Endothelial cell of umbilical vein (primary cell): ENCODE data around the gene KDM4B.
"Not testable (repeated sequence)": the region's sequence is repeated elsewhere in the genome, so short reads cannot be mapped to it uniquely, and the experiment has no call there.

Source experiments
- EZH2 ChIP-seq: IDR thresholded peaks from 2 replicates; pipeline ENCODE4 v1.6.1; 2012; ENCODE audit warnings: borderline replicate concordance, low read depth, mild to moderate bottlenecking, moderate library complexity, low read length, inconsistent platforms; ENCODE audit not compliant: severe bottlenecking
- JUN ChIP-seq: IDR thresholded peaks from 2 replicates; pipeline ENCODE4 v1.6.1; 2011; ENCODE audit warnings: borderline replicate concordance, low read depth; ENCODE audit not compliant: insufficient read length, insufficient read depth
- MYC ChIP-seq: IDR thresholded peaks from one replicate; pipeline ENCODE4 v1.6.1; 2011; ENCODE audit warnings: mild to moderate bottlenecking, low read depth, low read length
- POLR2A ChIP-seq: IDR thresholded peaks from 2 replicates; pipeline ENCODE4 v1.6.1; 2012; ENCODE audit warnings: low read depth, mild to moderate bottlenecking, control low read depth, low read length
- POLR2AphosphoS5 ChIP-seq: IDR thresholded peaks from 2 replicates; pipeline ENCODE4 v1.6.1; 2012; ENCODE audit warnings: low read depth, mild to moderate bottlenecking, control low read depth, low read length, moderate library complexity; ENCODE audit not compliant: insufficient read depth
- TF ChIP-seq, protein P1 (sequence below), 2 donors: IDR thresholded peaks; 1 replicate in 1 of 2; 2 replicates in 1 of 2; pipeline ENCODE4 v1.5.1; 2011; ENCODE audit warnings: low read length in 2 of 2, mild to moderate bottlenecking in 2 of 2, moderate library complexity in 2 of 2, control low read depth in 1 of 2, inconsistent platforms in 1 of 2, low read depth in 1 of 2; ENCODE audit not compliant: insufficient read depth in 1 of 2; ENCODE audit errors: extremely low read depth in 1 of 2
- TF ChIP-seq, protein P2 (sequence below): IDR thresholded peaks from 2 replicates; pipeline ENCODE4 v1.6.1; 2011; ENCODE audit not compliant: insufficient read depth, insufficient read length

DNA sequence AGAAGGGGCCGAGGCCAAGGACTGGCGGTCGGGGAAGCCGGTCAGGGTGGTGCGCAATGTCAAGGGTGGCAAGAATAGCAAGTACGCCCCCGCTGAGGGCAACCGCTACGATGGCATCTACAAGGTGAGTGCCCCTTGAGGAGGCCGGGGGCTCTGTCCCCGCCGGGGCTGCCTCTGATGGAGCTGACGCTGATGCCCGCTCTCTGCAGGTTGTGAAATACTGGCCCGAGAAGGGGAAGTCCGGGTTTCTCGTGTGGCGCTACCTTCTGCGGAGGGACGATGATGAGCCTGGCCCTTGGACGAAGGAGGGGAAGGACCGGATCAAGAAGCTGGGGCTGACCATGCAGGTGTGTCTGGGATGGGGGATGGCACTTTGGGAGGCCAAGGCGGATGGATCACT lies 18.3 kb upstream of the KDM4B start:
- TF ChIP-seq, protein P1, sequence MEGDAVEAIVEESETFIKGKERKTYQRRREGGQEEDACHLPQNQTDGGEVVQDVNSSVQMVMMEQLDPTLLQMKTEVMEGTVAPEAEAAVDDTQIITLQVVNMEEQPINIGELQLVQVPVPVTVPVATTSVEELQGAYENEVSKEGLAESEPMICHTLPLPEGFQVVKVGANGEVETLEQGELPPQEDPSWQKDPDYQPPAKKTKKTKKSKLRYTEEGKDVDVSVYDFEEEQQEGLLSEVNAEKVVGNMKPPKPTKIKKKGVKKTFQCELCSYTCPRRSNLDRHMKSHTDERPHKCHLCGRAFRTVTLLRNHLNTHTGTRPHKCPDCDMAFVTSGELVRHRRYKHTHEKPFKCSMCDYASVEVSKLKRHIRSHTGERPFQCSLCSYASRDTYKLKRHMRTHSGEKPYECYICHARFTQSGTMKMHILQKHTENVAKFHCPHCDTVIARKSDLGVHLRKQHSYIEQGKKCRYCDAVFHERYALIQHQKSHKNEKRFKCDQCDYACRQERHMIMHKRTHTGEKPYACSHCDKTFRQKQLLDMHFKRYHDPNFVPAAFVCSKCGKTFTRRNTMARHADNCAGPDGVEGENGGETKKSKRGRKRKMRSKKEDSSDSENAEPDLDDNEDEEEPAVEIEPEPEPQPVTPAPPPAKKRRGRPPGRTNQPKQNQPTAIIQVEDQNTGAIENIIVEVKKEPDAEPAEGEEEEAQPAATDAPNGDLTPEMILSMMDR (IDR thresholded peaks at IDR 0.05; ENCODE audit: extremely low read depth in 1 of 2, insufficient read depth in 1 of 2, low read depth in 1 of 2, low read length in 2 of 2), result not testable (repeated sequence)
- TF ChIP-seq, protein P2, sequence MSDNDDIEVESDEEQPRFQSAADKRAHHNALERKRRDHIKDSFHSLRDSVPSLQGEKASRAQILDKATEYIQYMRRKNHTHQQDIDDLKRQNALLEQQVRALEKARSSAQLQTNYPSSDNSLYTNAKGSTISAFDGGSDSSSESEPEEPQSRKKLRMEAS, result not testable (repeated sequence)
- not testable (repeated sequence) for TF ChIP-seq MYC, POLR2A, POLR2AphosphoS5, JUN, EZH2
